RWPE2 (cell line): ENCODE data around the gene LRFN4.
"Not testable (repeated sequence)": the region's sequence is repeated elsewhere in the genome, so short reads cannot be mapped to it uniquely, and the experiment has no call there.

Source experiments
- ATAC-seq: fragments of 200-7000 bp; cut with Tn5 transposase; 3 replicates; pipeline ENCODE4 v1.9.1; 2021; ENCODE audit warnings: low read depth
- DNase-seq: peaks from one replicate; pipeline ENCODE4 v3.0.0-alpha.2; 2020; ENCODE audit warnings: low spot score
- H3K27ac ChIP-seq: fragments of 450-650 bp; 2 replicates; pipeline ENCODE4 v1.5.1; 2017; ENCODE audit warnings: mild to moderate bottlenecking; ENCODE audit not compliant: poor library complexity, severe bottlenecking
- H3K27me3 ChIP-seq: fragments of 250-450 bp; sonication (Bioruptor Pico); 2 replicates; pipeline ENCODE4 v1.5.1; 2021; ENCODE audit warnings: mild to moderate bottlenecking, moderate library complexity; ENCODE audit not compliant: insufficient read depth, poor library complexity, severe bottlenecking
- H3K36me3 ChIP-seq: fragments of 250-450 bp; sonication (Bioruptor Pico); 2 replicates; pipeline ENCODE4 v1.5.1; 2020; ENCODE audit warnings: low read depth, mild to moderate bottlenecking, moderate library complexity
- H3K4me1 ChIP-seq: fragments of 250-450 bp; sonication (Bioruptor Pico); 2 replicates; pipeline ENCODE4 v1.5.1; 2021; ENCODE audit warnings: mild to moderate bottlenecking, moderate library complexity; ENCODE audit not compliant: insufficient read depth, poor library complexity, severe bottlenecking
- H3K4me3 ChIP-seq: fragments of 250-450 bp; sonication (Bioruptor Pico); 2 replicates; pipeline ENCODE4 v1.5.1; 2021; ENCODE audit warnings: mild to moderate bottlenecking, moderate library complexity; ENCODE audit not compliant: severe bottlenecking
- H3K9me3 ChIP-seq: fragments of 250-450 bp; sonication (Bioruptor Pico); 2 replicates; pipeline ENCODE4 v1.5.1; 2021; ENCODE audit warnings: mild to moderate bottlenecking, moderate library complexity; ENCODE audit not compliant: severe bottlenecking
- TF ChIP-seq, protein P1 (sequence below): fragments of 450-650 bp; IDR thresholded peaks from one replicate; pipeline ENCODE4 v1.5.1; 2017; ENCODE audit warnings: mild to moderate bottlenecking, moderate library complexity; ENCODE audit not compliant: poor library complexity, severe bottlenecking

LRFN4 gene

DNA sequence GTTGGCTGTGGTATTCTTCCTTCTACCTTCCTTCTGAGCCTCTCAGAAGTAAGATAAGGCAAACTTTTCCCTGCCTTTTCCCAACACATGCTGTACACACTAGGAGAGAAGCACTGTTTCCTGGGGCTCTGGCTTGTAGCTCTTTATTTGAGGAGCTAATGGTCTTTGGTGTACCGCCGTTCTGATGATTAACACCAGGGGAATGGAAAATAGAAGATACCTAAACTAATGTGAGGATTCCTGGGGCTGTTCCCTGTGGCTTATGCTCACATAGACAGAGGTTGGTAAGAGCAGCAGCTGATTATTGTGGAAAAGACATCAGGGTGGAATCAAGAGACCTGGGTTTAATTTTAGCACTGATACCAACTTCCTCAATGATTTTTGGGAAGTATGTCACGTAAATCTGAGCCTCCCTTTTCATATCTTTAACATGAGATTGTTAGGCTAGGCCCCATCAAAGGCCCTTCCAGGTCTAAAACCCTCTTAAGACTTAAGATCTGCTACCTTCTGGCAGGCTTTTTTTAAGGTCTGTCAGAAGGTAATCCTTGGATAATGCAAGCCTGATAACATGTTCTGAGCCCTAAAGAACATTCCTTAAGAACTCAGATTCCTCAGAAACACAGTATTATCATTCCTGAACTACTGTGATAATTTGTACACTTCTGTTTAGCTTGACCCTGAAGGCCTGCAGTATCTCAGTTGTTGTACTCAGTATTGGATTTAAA is 38.5 kb upstream of the LRFN4 start:
- TF ChIP-seq, protein P1, sequence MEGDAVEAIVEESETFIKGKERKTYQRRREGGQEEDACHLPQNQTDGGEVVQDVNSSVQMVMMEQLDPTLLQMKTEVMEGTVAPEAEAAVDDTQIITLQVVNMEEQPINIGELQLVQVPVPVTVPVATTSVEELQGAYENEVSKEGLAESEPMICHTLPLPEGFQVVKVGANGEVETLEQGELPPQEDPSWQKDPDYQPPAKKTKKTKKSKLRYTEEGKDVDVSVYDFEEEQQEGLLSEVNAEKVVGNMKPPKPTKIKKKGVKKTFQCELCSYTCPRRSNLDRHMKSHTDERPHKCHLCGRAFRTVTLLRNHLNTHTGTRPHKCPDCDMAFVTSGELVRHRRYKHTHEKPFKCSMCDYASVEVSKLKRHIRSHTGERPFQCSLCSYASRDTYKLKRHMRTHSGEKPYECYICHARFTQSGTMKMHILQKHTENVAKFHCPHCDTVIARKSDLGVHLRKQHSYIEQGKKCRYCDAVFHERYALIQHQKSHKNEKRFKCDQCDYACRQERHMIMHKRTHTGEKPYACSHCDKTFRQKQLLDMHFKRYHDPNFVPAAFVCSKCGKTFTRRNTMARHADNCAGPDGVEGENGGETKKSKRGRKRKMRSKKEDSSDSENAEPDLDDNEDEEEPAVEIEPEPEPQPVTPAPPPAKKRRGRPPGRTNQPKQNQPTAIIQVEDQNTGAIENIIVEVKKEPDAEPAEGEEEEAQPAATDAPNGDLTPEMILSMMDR: no peak
- DNase-seq (no peak), ATAC-seq (no peak)
- H3K27me3 ChIP-seq: no peaks in the 10 kb centered on the region
- H3K9me3 ChIP-seq: no peaks in the 10 kb centered on the region
- H3K4me3 ChIP-seq: no peak overlapping the region
- no peak overlapping the region for H3K27ac ChIP-seq
- H3K36me3 ChIP-seq: peaks cover 27% of the 10 kb centered on the region
- H3K4me1 ChIP-seq: peaks cover 5% of the 10 kb centered on the region

DNA sequence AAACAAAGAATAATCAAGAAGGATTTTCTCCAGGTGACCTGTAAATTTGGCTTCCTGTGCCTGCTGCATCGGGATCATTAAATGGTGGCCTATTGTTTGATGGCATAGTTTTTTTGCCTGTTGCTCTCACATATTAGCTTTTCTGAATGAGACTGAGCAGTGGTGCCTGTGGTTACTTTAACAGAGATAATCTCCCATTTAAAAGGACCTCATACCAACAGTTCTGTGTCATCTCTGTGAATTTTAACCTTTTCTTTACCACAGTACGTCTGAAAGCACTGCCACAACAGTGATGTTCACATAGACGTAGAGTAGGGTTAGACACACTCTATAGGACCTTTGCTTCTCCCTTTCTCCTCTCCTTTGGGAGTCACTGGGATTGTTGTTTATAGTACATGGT is 36.5 kb upstream of the LRFN4 start:
- TF ChIP-seq, protein P1: no peak
- no peaks in the 10 kb centered on the region for H3K27me3 ChIP-seq
- ATAC-seq (no peak), DNase-seq (no peak)
- H3K36me3 ChIP-seq: peaks cover 33% of the 10 kb centered on the region
- no peak overlapping the region for H3K4me3 ChIP-seq
- H3K4me1 ChIP-seq: peaks cover 1% of the 10 kb centered on the region
- no peaks in the 10 kb centered on the region for H3K9me3 ChIP-seq
- H3K27ac ChIP-seq: no peak overlapping the region

DNA sequence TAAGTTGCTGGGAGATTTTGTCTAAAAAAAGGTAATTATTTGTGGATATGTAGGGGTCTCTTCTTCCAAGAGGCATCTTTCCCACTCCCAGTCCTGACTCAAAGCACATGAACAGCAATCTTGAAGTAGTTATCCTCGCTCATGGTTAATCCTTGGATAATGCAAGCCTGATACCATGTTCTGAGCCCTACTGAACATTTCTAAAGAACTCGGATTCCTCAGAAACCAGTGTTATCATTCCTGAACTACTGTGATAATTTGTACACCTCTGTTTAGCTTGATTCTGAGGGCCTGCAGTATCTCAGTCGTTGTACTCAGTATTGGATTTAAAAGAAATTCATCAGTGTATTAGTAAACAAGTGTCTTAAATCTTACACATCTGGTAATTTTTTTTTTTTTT is 36.0 kb upstream of the LRFN4 start:
- H3K27ac ChIP-seq: no peak overlapping the region
- H3K4me1 ChIP-seq: no peaks in the 10 kb centered on the region
- TF ChIP-seq, protein P1: no peak
- no peak for ATAC-seq
- no peaks in the 10 kb centered on the region for H3K9me3 ChIP-seq
- DNase-seq: no peak
- H3K36me3 ChIP-seq: peaks cover 34% of the 10 kb centered on the region
- no peaks in the 10 kb centered on the region for H3K27me3 ChIP-seq
- no peak overlapping the region for H3K4me3 ChIP-seq

DNA sequence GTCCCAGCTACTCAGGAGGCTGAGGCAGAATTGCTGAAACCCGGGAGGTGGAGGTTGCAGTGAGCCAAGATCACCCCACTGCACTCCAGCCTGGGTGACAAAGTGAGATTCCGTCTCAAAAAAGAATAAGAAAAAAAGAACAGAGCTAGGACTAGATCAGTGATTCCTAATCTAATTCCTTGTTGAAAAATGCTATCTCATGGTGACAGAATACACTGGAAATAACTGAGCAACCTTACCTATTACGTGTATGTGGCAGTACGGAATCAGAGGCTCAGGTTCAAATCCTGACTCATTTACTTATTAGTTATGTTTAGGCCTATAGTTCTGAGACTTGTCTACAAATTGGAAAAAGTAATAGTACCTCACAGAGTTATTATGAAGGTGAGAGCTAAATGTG is 33.2 kb upstream of the LRFN4 start:
- ATAC-seq (no peak), DNase-seq (no peak)
- TF ChIP-seq, protein P1: no peak
- Histone ChIP-seq H3K27me3 (no peaks in the 10 kb centered on the region), H3K4me1 (no peaks in the 10 kb centered on the region), H3K27ac (no peak overlapping the region), H3K4me3 (no peak overlapping the region), H3K36me3 (peaks cover 22% of the 10 kb centered on the region), H3K9me3 (no peaks in the 10 kb centered on the region)

DNA sequence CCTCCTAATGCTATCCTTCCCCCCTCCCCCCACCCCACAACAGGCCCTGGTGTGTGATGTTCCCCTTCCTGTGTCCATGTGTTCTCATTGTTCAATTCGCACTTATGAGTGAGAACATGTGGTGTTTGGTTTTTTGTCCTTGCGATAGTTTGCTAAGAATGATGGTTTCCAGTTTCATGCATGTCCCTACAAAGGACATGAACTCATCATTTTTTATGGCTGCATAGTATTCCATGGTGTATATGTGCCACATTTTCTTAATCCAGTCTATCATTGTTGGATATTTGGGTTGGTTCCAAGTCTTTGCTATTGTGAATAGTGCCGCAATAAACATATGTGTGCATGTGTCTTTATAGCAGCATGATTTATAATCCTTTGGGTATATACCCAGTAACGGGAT is 32.3 kb upstream of the LRFN4 start:
- H3K9me3 ChIP-seq, H3K4me3 ChIP-seq, H3K27me3 ChIP-seq, H3K27ac ChIP-seq, H3K4me1 ChIP-seq, DNase-seq, ATAC-seq: not testable (repeated sequence)
- peaks cover 25% of the 10 kb centered on the region for H3K36me3 ChIP-seq
